Measurements from ENCODE around the gene CERS5. TPM values are rescaled to one million over a fixed set of nuclear protein-coding genes. Genes with fewer than 3 reads are reported as not detected.

CERS5 gene
- polyA plus RNA-seq, 3 donors, result 30.6 to 44.4 (median 38.7) TPM

DNA sequence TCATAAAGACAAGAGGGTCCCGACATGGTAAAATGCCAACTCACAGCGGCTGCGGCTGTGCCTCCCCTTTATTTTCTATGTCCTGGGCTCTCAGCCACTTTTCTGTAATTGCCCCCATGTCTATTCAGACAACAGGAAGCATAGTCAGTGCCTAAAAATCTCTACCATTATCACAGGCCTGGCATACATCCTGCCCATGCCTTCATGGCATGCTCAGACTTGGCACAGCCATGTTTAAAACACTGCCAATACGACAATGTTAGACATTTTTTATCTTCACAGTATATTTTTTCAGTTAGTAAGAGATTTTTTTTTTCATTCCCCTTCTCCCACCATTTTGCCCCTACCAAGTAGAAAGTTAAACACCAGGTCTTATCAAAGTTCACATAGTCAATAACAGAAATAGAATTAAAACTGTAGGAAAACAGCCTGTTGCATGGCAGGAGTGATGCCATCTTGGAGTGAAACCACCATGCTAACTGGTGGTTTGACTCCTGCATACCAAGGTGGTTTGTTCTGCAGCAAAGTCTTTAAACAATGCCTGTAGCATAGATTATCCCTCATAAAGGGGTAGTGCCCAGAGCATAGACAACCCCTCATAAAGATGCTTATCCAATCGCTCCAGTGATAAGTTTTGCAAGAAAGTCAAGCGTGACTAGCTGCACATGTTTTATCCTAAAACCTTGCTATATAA, 18.9 kb upstream of the CERS5 start:
- H3K9me3 Mint-ChIP-seq, result peaks cover 0 to 2% (median 0%) of the 10 kb centered on the region in 7 donors
- 100% methylated on average over 3 of the region's 6 CpGs for WGBS (ENCODE audit: insufficient coverage)

DNA sequence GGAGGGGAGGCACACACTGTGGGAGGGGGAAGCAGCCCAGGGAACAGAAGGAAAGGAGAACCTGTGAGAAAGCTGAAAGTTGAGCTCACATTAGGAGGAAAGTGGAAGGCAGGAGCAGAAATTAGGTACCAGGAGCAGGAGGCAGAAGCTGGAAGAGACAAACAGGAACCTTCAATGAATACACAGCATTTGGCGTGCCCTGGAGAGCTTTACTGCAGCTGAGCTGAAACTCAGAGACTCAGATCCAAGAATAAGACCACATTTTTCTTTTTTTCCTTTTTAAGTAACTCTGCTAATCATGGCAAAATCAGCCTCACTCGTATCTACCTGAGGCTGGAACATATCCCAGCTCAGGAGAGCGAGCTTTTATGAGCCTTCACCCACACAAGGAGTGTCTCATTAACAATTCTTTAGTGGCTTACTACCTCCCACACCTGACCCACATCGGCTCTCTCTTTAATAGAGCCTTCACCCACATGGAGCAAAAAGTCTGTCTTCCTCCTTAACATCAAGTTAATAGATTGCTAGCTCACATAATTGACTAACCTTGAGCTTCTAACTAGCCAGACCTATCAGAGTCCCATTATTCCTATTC, 18.2 kb upstream of the CERS5 start:
- Histone ChIP-seq H2AFZ (ENCODE audit: insufficient read depth, low read depth, low read length, poor library complexity, severe bottlenecking) (no peak overlapping the region), H3K4me2 (replicated peaks; ENCODE audit: extremely low read depth, low read length, poor library complexity, severe bottlenecking) (no peak overlapping the region), H3K9me3 (replicated peaks in 1 of 2; ENCODE audit: control insufficient read depth in 1 of 2, insufficient read depth in 1 of 2, low read length in 2 of 2) (no peaks in the 10 kb centered on the region), H3K4me3 (replicated peaks in 1 of 3; ENCODE audit: low read depth in 2 of 3, low read length in 3 of 3) (no peak overlapping the region), H3K36me3 (replicated peaks in 1 of 2; ENCODE audit: control insufficient read depth in 1 of 2, insufficient read depth in 2 of 2, low read length in 2 of 2) (no peaks in the 10 kb centered on the region), H3K9ac (ENCODE audit: insufficient read depth, low read length, poor library complexity, severe bottlenecking) (no peak overlapping the region), H3K4me1 (ENCODE audit: control insufficient read depth in 1 of 2, insufficient read depth in 2 of 2, low read length in 2 of 2) (no peaks in the 10 kb centered on the region), H3K27ac (ENCODE audit: low read depth in 1 of 2, low read length in 2 of 2) (no peak overlapping the region), H3K27me3 (ENCODE audit: control insufficient read depth in 2 of 2, insufficient read depth in 2 of 2, low read length in 2 of 2) (no peaks in the 10 kb centered on the region), H3K79me2 (ENCODE audit: insufficient read depth, low read length) (no peaks in the 10 kb centered on the region), H4K20me1 (ENCODE audit: insufficient read depth, low read length) (no peaks in the 10 kb centered on the region)
- H3K9me3 Mint-ChIP-seq, result peaks cover 0 to 2% (median 0%) of the 10 kb centered on the region in 7 donors
- peaks cover 5 to 8% of the 10 kb centered on the region in 2 donors for H3K36me3 Mint-ChIP-seq
- no peak for DNase-seq
- WGBS (ENCODE audit: insufficient coverage), result 100% methylated on average over 2 of the region's 4 CpGs
- no peaks in the 10 kb centered on the region for H3K4me1 Mint-ChIP-seq
- intact Hi-C loops (cut with micrococcal nuclease), result no loop called here
- H3K27ac Mint-ChIP-seq, result peak overlapping the region in 1 of 7 donors; percentile 4
- H3K27me3 Mint-ChIP-seq (ENCODE audit: low read depth in 3 of 3), result peaks cover 0 to 3% (median 0%) of the 10 kb centered on the region in 3 donors
- TF ChIP-seq, protein P1, sequence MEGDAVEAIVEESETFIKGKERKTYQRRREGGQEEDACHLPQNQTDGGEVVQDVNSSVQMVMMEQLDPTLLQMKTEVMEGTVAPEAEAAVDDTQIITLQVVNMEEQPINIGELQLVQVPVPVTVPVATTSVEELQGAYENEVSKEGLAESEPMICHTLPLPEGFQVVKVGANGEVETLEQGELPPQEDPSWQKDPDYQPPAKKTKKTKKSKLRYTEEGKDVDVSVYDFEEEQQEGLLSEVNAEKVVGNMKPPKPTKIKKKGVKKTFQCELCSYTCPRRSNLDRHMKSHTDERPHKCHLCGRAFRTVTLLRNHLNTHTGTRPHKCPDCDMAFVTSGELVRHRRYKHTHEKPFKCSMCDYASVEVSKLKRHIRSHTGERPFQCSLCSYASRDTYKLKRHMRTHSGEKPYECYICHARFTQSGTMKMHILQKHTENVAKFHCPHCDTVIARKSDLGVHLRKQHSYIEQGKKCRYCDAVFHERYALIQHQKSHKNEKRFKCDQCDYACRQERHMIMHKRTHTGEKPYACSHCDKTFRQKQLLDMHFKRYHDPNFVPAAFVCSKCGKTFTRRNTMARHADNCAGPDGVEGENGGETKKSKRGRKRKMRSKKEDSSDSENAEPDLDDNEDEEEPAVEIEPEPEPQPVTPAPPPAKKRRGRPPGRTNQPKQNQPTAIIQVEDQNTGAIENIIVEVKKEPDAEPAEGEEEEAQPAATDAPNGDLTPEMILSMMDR (IDR thresholded peaks at IDR 0.05), result no peak
- H3K4me3 Mint-ChIP-seq, result no peak overlapping the region

More for the DNA sequence above, 18.9 kb upstream of the CERS5 start:
- Mint-ChIP-seq H3K4me1 (no peaks in the 10 kb centered on the region), H3K27me3 (ENCODE audit: low read depth in 3 of 3) (peaks cover 0 to 3% (median 0%) of the 10 kb centered on the region in 3 donors), H3K36me3 (peaks cover 2 to 7% of the 10 kb centered on the region in 2 donors), H3K27ac (no peak overlapping the region), H3K4me3 (no peak overlapping the region)
- Histone ChIP-seq H3K4me3 (replicated peaks in 1 of 3; ENCODE audit: low read depth in 2 of 3, low read length in 3 of 3) (no peak overlapping the region), H2AFZ (ENCODE audit: insufficient read depth, low read depth, low read length, poor library complexity, severe bottlenecking) (no peak overlapping the region), H3K27ac (ENCODE audit: low read depth in 1 of 2, low read length in 2 of 2) (no peak overlapping the region), H4K20me1 (ENCODE audit: insufficient read depth, low read length) (no peaks in the 10 kb centered on the region), H3K9ac (ENCODE audit: insufficient read depth, low read length, poor library complexity, severe bottlenecking) (no peak overlapping the region), H3K9me3 (replicated peaks in 1 of 2; ENCODE audit: control insufficient read depth in 1 of 2, insufficient read depth in 1 of 2, low read length in 2 of 2) (no peaks in the 10 kb centered on the region), H3K79me2 (ENCODE audit: insufficient read depth, low read length) (no peaks in the 10 kb centered on the region), H3K4me2 (replicated peaks; ENCODE audit: extremely low read depth, low read length, poor library complexity, severe bottlenecking) (no peak overlapping the region), H3K27me3 (ENCODE audit: control insufficient read depth in 2 of 2, insufficient read depth in 2 of 2, low read length in 2 of 2) (no peaks in the 10 kb centered on the region), H3K4me1 (ENCODE audit: control insufficient read depth in 1 of 2, insufficient read depth in 2 of 2, low read length in 2 of 2) (no peaks in the 10 kb centered on the region), H3K36me3 (replicated peaks in 1 of 2; ENCODE audit: control insufficient read depth in 1 of 2, insufficient read depth in 2 of 2, low read length in 2 of 2) (no peaks in the 10 kb centered on the region)
- intact Hi-C loops (cut with micrococcal nuclease), result no loop called here
- DNase-seq, result no peak
- TF ChIP-seq, protein P1 (IDR thresholded peaks at IDR 0.05), result no peak
